Eye (tissue), 1 donor: Measurements from ENCODE around the gene TRAPPC6A.

Experiments
- DNase-seq: peaks from one replicate; pipeline ENCODE4 v3.0.0-alpha.2; 2015

TRAPPC6A gene

DNA sequence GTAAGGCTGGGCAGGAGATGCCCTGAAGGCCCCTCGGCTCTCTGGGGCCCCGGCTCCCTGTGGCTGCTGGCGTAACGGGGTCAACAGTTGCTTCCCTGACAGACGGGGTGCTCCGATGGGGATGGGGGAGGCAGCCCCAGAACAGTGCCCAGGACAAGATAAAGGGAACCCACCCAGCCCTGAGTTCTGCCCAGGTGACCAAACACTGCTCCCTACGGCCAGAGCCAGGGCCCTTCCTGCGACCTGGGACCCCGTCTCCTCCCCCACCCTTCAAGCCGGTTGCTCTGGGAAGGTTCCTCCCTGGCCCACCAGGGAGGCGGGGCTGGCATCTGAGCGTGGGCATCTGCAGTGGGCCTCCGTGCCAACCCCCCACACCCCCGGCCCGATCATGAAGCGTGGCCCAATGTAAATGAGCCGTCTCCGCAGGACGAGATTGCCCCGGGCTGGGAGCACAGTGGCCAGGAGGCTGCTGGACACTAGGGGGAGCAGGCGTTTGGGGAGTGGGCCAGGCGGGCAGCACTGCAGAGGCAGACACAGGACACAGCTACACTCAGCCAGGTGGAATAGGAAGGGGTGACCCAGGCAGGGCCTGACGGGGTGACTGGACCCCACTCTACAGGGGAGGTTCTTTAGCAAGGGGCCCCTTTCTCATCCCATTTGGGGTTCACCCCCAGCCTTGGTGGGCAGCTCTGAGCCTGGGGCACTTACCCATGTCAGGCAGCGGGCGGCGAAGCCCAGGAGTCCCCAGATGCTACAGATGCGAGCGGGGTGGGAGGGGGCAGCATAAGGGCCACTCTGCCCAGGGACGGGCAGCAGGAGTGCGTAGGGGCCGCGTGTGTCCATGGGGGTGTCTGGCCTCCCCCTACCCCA is 16.1 kb downstream of the TRAPPC6A start:
- DNase-seq: peak; percentile 67

DNA sequence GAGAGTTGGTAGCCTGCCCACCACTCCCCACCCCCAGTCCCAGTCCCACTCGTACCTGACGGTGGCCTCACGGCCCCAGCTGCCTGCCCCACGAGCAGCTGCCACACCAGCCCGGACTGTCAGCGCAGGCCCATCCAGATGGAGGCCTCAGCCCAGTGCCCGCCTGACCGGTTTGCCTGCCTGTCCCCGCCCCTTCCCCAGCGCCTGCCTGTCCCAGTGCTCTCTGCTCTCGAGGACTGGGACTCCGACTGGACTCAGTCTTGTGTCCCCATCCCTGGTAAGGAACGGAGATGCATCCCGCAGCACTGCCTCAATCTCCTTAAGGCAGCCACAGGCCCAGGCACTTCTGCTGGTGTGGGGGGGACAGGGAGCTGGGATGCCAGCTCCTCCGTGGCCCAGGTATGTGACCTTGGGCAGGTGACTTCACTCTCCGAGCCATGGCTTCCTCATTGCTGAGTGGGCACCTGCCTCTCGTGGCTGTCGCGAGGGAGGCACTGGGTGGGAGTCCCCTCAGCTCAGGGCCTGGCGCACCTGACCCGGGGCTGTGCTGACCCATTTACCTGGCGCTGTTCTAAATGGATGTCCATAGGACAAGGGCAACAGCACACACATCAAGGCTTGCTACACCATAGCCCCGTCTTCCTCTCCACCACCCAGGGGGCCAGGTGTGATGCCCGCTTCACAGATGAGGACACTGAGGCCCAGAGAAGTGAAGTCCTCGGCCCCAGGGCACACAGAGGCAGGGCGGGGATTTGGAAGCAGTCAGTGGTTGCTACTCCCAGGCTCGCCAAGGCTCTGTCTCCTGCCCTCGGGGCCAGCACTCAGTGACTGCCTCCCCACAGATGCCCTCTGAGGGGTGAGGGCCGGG is 16.9 kb downstream of the TRAPPC6A start, which contains the start of gene NKPD1:
Gene NKPD1, minus strand, starts transcription at position 113 of the 868 bp plus-strand sequence. CDS start 832 bp downstream, outside the sequence.
- peak; percentile 50 for DNase-seq

DNA sequence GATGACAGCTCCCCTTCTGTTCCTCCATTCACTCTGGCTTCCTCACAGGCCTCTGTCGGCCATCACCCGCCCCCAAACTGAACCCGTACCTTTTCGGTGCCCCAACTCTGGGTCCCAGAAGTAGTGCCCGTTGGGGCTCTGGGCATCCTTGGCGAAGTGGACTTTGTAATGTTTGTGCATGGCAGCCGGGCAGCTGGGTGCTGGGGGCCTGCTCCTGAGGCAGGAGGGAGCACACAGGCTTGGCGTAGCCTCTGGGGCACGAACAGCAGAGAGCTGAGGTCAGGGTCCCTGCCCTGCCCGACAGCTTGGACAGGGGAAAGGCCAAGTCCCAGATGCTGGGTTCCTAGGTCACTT is 18.1 kb downstream of the TRAPPC6A start:
- no peak for DNase-seq

DNA sequence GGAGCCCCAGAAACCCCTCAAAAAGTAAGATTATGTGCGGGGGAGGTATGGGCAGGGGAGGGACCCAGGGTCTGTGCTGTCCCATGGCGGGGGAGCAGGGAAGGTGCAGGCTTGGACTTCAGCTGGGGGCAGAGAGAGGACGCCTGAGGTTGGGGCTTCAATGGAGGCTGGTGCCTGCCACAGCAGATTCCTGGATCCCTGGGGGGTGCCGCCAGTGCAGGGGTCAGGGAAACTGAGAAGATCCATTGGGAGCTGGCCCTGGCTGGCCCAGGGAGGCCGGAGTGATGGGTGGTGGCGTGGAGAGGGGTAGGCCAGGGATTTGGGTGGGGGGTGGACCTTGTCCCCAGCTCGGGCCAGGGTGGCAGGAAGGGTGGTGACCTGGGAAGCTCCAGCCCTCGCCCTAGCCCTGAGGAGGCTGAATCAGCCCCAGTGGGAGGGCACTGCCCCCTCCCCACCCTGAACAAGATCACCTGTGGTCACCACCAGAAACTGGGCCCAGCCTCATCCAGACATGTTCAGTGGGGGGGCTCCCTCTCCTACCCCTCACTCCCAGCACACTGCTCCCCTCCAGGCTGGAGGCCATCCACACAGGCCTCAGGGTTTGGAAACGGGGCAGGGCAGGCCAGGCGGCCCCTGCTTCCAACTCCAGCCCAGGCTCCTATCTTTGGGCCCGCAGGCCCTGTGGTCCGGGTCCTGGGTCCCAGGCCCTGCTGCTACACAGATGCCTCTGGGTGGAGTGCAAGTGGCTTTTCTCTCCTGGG is 18.6 kb downstream of the TRAPPC6A start:
- no peak for DNase-seq

DNA sequence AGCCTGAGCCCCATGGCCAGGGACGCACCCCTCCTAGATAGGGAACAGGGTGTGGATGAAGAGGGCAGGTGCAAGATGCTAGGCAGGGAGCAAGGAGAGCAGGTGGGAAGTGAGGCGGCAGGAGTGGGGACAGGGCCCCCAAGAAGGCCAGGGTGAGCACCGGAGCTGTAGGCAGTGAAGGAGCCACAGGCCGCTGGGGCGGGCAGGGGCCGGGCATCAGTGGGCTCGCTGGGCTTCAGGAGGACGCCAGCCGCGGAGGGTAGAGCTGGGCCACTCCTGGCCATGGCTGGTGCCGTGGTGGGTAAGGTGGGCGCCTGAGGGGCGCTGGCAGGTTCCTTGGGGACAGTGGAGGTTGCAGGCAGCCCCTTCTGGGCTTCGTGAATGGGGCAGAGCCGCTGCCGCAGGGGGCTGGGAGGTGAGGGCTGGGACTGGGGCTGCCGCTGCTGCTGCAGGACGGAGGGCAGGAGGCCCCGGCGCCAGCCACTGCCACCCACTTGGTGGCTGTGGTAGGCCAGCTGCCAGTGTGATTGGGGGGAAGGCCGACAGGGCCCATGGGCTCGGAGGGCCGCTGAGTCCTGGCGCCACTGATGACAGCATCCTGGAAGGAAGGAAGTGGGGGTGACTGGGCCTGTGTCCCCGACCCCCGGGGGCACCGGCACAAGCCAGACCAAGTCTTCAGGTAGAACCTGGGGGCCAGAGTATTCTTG is 19.4 kb downstream of the TRAPPC6A start:
- DNase-seq: no peak

DNA sequence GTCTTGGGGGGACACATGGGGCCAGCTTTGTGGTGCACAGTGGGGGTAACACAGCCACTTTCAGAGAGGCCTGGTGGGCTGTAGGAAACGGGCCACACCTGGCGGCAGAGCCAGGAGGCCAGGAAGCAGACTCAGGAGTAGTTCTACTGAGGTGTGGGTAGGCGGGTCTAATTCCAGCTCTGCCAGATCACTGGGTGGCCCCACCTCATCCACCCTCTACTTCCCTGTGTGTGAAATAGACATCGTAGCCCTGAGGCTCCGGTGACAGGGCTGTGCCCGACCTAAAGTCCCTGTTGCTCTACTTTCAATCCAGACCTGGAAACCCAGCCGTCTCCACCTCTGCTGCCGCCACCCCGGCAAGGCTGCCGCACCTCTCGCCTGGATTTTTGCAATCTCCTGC is 21.3 kb downstream of the TRAPPC6A start:
- no peak for DNase-seq

DNA sequence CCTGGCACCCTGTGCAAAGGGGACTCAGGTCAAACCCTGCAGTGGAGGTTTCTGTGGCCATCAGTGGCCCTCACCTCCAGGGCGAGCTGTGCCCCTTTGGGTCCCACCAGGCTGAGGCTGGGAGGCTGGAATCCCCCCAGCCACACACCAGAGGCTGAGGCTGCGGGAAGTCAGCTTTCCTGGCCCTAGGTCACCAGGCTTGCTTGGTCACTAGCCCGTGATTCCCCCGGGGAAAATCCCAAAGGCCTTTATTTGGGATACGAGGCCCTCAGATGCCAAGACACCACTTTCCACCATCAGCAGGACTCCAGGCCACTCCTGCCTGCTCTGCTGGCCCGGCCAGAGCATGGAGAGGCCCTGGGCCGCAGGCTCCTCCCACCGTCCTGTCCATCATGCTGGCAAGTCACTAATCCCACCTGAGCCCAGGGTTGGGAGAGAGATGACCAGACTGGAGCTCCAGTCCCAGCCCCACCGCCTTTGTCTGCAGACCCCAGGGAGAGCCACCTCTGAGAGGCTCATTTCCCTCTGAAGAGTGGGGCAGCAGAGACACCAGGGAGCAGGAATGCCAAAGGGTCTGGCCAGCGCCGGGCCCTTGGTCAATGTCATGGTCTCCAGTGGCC is 21.9 kb downstream of the TRAPPC6A start:
- no peak for DNase-seq

DNA sequence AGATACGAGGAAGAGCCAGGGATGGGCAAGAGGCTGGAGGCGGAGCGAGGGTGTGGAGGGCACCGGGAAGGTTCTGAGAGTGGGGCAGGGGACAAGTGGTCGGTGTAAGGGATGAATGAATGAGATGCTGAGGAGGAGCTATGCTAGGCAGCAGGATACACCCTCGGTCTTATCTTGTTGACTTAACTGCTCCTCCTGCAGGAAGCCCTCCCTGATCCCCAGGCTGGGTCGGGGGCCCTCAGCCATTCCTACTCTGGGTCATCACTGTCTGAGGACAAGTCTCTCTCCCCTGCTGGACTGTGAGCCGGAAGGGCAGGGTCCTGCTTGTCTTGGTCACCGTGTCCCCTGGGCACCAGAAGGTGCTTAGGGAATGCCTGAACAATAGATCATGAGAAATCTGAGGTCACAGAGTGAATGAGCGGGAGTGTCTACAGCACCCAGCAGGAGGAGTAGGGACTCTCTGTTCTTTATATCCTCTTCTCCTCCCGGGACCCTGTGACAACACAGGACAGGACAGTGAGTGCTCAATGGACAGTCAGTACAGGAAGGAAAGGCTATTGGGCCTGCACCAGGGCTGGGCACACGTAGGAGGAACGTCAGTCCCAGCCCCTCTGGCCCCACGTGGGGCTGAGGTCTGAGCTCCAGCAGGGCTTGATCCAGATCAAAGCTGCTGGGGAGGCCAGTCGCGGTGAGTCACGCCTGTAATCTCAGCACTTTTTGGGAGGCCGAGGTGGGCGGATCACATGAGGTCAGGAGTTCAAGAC is 23.8 kb downstream of the TRAPPC6A start:
- no peak for DNase-seq

DNA sequence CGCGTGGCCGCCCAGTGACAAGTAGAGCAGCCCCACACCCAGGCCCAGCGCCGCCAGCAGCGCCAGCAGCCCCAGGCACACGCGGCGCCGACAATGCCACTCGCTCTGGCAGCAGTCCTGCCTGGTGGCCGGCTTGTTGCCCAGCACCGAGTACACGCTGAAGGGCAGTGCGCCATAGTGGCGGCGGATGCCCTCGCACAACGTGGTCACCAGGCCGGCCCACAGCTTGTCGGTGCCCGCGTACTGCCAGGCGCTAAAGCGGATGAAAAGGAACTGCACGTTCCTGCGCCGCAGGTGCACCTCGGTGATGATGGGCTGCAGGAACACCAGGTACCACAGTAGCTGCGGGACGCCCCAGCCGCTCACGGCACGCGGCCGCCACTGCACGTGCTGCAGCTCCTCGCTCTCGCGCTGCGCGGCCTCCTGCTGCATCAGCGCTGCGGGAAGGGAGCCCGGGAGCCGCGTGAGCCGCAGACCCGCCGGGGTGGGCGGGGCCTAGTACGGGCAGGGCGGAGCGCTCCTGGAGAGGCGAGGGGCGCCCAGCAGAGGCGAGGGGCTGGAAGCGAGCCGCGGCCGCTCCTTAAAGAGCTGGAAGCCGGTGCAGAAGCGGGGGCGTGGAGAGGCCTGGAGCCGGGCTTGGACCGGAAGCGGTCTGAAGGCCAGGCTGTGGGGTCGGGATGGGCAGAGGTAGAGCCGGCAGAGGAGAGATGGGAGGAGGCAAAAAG is 24.5 kb downstream of the TRAPPC6A start:
- DNase-seq: peak; percentile 86

DNA sequence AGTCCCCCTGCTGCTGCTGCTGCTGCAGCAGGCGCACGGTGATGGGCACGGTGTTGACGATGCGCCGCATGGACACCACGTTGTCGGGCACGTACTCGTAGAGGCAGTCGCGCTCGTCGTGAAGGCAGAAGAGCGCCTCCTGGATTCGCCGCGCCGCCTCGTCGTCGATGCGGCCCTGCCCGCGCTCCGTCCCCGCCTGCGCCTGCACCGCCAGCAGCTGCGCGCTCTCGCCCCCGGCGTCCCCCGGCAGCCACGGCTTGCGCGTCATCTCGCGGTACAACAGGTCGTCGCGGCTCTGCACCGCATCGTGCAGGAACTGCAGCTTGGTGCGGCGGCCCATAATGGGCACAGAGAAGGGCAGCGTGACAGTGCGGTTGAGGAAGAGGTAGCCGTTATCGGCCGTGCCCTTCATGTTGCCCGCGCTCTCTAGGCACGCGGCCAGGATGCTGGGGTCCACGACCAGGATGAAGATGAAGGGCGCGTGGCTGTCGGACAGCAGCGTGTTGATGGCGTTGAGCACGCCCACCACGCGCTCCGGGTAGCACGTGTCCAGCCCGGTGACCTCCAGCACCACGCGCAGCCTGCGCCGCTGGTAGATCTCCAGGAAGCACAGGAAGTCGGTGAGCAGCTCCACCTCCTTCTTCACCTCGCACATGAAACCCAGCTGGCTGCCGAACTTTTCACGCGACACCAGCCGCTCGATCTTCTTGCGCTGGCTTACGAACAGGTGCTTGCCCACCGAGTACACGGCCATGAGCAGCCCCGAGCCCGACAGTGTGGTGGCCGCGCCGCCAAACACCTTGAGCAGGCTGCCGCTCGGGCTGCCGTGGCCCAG is 25.3 kb downstream of the TRAPPC6A start:
- peak; percentile 83 for DNase-seq

DNA sequence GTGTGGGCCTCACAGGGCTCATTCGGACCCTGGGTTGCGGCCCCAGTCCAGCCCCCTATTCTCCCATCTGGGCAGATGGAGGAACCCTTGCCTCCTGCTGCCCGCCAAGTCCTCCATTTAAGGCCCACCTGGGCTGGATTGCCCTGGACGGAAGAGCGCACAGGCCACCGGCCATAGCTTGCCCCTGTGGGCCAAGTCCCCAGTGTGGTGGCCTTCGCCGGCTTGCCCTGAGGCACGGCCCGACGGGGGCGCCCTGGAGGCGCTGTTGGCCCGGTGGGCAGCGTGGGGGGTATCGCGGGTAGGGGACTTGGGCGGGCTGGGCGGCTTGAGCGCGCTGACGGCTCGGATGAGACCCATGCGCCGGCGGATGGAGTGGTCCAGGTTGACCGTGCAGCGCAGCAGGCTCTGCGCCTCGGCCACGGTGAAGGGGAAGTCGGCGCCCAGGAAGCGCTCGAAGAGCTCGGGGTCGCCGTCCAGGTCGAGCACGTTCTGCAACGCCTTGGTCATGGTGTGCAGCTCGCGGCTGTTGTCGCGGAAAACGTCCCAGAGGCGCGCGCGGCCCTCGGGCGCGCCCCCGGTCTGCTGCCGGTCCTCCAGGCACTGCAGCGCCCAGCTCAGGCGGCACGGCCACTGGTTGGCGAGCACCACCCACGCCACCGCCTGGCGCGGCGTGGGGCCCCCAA is 26.1 kb downstream of the TRAPPC6A start:
- no peak for DNase-seq

DNA sequence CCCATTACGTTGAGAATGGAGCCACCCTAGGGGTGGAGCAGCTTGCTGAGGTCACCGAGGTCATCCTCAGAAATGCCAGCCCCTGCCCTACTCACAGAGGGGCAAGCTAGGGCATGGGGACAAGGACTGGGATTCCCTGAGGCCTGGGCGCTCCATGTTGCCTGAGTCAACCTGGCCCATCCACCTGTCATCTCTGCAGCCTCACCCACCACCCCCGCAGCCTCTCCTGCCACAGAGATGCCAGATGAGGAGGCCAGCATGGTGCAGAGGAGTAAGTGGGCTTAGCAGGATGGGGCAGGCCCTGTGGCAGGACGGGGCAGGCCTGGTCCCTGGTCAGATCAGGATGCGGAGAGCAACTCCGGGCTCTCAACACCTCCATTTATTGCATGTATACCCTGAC is 26.7 kb downstream of the TRAPPC6A start:
- DNase-seq: no peak

DNA sequence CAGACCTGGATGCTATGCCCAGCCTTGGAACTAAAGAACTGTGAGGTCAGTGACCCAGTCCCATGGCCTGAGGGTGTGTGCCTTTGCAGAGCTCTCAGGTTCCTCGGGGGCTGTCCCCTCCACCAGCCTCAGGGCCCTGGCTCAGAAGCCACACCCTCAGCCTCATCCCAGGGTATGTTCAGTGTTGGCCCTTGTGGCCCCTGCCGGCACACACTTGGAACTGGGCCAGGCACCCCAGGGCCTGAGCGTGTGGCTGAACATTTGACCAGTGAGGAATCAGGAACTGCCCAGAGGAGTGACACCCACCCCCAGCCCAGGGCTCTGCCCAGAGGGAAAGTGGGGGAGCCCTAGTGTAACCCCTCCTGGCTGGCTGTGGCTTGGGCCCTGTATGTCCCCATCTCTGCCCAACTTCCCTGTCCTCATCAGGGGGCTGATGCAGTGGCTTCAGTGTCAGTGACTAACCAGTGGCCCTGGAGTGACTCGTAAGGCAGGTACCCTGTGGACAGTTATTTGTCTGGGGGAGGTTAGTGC is 27.2 kb downstream of the TRAPPC6A start:
- DNase-seq: no peak

DNA sequence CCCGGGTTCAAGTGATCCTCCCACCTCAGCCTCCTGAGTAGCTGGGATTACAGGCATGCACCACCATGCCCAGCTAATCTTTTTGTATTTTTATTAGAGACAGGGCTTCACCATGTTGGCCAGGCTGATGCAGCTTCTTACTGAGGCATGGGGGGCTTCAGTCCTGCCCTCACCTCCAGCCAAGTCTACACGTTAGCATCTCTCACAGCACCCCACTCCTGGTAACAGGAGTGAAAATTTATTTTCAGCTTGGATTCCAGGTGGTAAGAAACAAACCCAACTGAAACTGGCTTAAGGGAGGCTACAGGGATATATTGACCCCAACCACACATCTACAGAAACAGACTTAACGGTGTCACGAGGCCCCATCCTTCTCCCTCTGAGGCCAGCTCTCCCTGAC is 27.9 kb downstream of the TRAPPC6A start:
- no peak for DNase-seq

DNA sequence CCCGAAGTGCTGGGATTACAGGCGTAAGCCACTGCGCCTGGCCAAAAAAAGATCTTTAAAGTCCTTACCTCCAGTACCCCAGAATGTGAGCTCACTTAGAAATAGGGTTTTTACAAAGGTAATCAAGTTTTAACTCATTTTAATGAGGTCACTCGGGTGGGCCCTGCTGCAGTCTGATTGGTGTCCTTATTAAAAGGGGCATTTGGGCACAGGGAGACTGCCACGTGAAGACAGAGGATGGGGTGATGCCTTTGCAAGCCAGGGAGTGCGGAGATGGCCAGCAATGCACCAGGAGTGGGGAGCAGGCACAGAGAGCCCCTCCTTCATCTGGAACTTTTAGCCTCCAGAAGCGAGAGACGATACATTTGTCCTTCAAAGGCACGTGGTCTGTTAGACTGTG is 28.9 kb downstream of the TRAPPC6A start:
- DNase-seq: no peak

DNA sequence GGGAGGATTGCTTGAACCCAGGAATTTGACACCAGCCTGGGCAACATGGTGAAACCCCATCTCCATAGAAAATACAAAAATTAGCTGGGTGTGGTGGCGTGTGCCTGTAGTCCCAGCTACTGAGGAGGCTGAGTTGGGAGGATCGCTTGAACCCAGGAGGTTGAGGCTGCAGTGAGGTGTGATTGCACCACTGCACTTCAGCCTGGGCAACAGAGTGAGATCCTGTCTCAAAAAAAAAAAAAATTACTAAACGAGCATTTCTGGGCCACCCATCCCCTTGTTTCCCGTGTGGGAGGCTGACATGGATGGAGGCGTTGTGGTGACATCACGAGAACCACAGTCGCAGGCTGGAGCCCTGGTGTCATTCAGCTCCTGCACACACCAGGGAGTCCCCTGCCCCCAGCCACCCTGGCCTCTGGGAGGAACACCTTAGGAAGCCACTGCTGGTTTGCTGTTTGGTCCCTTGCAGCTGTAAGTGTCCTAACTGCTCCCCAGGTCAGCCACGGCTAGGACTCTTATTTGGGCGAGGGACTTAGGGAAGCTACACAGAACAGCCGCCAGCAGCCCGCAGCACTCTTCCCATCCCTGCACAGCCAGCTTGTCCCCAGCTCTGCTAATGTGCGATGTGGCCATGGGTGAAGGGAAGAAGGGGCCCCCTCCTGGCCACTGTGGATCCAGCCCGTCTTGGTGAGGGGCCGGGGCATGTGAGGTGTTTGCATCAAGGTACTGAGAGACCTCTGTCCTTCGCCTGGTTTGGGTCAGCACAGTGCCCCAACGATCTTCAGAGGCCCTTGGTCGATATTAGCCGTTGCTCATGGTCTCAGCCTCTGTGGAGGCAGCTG is 30.0 kb downstream of the TRAPPC6A start:
- DNase-seq: no peak

DNA sequence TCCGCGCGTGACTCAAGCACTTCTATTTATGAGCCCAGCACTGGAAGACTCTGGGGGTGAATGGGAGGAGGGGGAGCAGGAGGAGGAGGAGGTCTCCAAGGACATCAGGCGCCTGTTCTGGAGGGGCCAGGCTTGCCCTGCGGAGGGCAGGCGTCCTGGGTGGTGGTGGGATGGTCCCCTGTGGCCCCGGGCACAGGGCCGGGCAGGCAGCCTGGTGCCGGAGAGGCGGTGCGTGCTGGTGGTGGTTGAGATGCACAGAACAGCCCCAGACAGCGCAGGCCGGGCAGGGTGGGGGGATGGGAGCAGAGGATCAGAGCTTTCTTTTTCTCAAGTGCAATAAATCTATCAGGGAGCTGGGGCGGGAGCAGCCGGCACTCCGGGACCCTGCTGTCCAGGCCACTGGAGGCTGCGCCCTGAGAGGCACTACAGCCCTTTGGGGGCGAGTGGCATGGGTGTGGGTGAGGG is 31.3 kb downstream of the TRAPPC6A start:
- no peak for DNase-seq

DNA sequence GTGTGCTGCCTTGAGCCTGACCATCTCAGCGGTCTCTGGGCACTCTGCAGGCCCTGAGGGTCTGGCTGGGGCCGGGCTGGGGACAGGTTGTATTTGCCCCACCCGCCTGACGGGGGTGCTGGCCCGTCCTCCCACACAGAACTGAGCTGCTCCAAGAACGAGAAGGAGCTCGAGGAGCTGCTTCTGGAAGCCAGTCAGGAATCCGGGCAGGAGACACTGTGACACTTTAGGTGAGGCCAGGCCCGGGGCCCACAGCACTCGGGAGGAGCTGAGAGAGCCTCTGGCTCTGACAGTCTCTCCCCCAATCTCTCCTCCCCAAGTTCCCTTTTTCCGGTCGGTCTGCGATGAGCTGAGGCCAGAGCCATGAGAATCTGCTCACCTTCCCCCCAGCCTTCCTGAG is 31.8 kb downstream of the TRAPPC6A start:
- no peak for DNase-seq
